Keratinocyte (primary cell): ENCODE results near the gene BRSK2.

ENCODE experiments used
- EZH2 ChIP-seq: IDR thresholded peaks from one replicate; pipeline ENCODE4 v1.6.1; 2012; ENCODE audit warnings: inconsistent platforms, mild to moderate bottlenecking, low read length, moderate library complexity
- TF ChIP-seq, protein P1 (sequence below), 3 experiments: IDR thresholded peaks in 1 of 3; conservative IDR thresholded peaks in 1 of 3; optimal IDR thresholded peaks in 1 of 3; 2 replicates in 2 of 3; 3 replicates in 1 of 3; pipeline versions ENCODE3 to v1.5.1; 2011; ENCODE audit warnings: low read length in 3 of 3, mild to moderate bottlenecking in 3 of 3, moderate library complexity in 2 of 3, control low read depth in 1 of 3, inconsistent platforms in 1 of 3; ENCODE audit not compliant: insufficient read depth in 2 of 3; ENCODE audit errors: extremely low read depth in 1 of 3

DNA sequence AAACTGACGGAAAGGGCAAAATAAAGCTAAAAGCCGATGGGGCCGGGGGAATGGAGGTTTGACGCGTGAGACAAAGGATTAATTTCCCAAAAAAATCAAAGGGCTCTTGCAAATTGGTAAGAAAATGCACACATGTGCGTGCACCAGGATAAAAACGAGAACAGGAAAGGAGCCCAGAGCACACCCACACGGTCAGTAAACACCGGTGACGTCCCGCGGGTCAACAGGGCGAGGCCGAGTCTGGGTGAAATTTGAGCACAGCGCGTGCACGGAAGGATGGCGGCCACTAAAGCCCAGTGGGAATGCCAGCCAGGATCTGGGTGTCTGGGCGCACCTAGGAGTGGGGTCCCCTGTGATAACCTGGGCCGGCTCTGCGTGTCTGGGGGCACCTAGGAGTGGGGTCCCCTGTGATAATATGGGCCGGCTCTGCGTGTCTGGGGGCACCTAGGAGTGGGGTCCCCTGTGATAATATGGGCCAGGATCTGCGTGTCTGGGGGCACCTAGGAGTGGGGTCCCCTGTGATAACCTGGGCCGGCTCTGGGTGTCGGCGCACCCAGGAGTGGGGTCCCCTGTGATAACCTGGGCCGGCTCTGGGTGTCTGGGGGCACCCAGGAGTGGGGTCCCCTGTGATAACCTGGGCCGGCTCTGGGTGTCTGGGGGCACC, 44.4 kb downstream of the BRSK2 start:
- TF ChIP-seq, protein P1, sequence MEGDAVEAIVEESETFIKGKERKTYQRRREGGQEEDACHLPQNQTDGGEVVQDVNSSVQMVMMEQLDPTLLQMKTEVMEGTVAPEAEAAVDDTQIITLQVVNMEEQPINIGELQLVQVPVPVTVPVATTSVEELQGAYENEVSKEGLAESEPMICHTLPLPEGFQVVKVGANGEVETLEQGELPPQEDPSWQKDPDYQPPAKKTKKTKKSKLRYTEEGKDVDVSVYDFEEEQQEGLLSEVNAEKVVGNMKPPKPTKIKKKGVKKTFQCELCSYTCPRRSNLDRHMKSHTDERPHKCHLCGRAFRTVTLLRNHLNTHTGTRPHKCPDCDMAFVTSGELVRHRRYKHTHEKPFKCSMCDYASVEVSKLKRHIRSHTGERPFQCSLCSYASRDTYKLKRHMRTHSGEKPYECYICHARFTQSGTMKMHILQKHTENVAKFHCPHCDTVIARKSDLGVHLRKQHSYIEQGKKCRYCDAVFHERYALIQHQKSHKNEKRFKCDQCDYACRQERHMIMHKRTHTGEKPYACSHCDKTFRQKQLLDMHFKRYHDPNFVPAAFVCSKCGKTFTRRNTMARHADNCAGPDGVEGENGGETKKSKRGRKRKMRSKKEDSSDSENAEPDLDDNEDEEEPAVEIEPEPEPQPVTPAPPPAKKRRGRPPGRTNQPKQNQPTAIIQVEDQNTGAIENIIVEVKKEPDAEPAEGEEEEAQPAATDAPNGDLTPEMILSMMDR (optimal IDR thresholded peaks at IDR 0.05 in 1 of 3, IDR thresholded peaks at IDR 0.05 in 1 of 3, conservative IDR thresholded peaks at IDR 0.05 in 1 of 3; ENCODE audit: extremely low read depth in 1 of 3, insufficient read depth in 2 of 3, low read length in 3 of 3), result no peak
- TF ChIP-seq EZH2, result no peak
